GM12875 (cell line): Measurements from ENCODE around the gene ZSCAN16.
"Not testable (repeated sequence)": the region's sequence is repeated elsewhere in the genome, so short reads cannot be mapped to it uniquely, and the experiment has no call there.

Experiments used
- H3K4me3 ChIP-seq: one replicate; pipeline ENCODE4 v1.5.1; 2011; ENCODE audit warnings: low read depth, low read length, control low read depth
- TF ChIP-seq, protein P1 (sequence below): IDR thresholded peaks from 2 replicates; pipeline ENCODE4 v1.5.1; 2011; ENCODE audit warnings: low read depth, mild to moderate bottlenecking, control low read depth, inconsistent platforms, low read length, moderate library complexity, borderline replicate concordance; ENCODE audit not compliant: insufficient read depth

Gene ZSCAN16

DNA sequence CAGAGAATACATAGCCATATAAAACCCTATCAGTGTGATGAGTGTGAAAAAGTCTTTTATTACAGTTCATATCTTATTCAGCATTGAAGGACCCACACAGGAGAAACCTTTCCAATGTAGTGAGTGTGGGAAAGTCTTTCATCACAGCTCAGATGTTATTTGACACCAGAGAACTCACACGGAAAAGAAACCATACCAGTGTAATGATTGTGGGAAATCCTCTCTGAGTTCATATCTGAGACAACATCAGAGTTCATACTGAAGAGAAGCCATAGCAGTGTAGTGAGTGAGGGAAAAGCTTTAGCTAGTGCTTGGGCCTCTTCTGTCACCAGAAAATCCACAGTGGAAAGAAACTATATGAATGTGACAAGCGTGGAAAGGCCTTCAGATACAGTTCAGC is 8.6 kb upstream of the ZSCAN16 start:
- TF ChIP-seq, protein P1, sequence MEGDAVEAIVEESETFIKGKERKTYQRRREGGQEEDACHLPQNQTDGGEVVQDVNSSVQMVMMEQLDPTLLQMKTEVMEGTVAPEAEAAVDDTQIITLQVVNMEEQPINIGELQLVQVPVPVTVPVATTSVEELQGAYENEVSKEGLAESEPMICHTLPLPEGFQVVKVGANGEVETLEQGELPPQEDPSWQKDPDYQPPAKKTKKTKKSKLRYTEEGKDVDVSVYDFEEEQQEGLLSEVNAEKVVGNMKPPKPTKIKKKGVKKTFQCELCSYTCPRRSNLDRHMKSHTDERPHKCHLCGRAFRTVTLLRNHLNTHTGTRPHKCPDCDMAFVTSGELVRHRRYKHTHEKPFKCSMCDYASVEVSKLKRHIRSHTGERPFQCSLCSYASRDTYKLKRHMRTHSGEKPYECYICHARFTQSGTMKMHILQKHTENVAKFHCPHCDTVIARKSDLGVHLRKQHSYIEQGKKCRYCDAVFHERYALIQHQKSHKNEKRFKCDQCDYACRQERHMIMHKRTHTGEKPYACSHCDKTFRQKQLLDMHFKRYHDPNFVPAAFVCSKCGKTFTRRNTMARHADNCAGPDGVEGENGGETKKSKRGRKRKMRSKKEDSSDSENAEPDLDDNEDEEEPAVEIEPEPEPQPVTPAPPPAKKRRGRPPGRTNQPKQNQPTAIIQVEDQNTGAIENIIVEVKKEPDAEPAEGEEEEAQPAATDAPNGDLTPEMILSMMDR: no peak
- no peak overlapping the region for H3K4me3 ChIP-seq

DNA sequence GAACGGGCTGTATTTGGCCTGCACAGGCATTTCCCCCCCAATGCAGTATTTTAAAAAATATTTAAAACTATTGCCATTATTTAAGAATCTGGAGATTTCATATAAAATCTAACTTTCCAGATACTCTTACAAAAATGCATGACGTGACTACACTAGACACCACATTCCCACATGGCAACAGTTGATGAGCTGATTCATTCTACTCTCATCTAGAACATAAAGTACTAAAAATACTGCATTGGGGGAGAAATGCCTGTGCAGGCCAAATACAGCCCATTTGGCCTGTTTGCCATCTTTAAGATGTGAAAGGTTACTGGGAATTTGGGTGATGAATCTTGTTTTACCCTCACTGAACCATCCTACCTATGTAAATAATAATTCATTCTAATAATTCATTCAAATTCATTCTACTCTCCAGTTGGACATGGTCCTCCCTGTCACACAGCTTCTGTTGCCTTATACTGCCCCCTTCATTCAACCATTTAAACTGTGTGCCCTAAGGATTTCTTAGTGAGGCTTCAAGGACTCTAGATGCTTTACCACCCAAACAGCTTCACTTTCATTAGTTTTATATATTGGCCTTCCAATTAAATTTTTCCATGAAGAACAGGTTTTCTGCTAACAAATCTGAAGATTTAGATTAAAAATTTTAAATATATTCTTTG is 6.9 kb upstream of the ZSCAN16 start:
- H3K4me3 ChIP-seq: no peak overlapping the region
- TF ChIP-seq, protein P1: no peak

DNA sequence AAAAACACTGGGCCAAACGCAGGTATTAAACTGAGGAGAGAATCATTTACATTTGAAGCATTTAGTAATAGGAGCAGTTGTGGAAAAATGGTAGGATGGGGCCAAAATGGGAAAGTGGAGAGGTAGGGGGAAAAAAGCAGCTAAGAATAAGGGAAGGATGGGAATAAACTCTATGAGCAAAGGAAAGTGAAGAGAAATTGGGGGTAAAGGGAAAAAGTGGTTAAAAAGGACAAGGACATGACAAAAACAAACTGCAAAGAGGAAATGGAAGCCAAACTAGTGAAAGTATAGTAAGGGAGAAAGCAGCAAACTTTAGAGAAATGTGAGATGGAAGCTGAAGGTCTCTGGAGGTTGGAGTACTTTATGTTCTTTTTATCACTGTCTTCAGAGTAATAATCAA is 6.2 kb upstream of the ZSCAN16 start:
- TF ChIP-seq, protein P1: no peak
- no peak overlapping the region for H3K4me3 ChIP-seq

DNA sequence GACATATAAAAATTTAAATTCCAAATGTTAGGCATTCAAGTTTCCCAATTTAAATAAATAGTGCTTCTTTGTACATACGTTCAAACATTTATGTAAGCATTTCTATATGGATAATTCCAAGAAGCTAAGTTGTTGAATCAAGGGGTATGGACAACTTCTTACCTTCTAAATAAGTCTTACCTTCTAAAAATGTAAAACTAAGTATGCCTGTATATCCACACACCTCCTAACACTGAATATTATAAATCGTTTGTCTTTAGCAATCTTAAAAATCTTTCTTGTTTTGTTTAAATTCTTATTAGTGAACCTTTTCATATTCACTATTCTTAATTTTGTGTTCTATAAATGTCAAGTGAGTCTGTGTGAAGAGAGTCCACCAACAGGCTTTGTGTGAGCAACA is 2.5 kb upstream of the ZSCAN16 start:
- no peak overlapping the region for H3K4me3 ChIP-seq
- TF ChIP-seq, protein P1: no peak

DNA sequence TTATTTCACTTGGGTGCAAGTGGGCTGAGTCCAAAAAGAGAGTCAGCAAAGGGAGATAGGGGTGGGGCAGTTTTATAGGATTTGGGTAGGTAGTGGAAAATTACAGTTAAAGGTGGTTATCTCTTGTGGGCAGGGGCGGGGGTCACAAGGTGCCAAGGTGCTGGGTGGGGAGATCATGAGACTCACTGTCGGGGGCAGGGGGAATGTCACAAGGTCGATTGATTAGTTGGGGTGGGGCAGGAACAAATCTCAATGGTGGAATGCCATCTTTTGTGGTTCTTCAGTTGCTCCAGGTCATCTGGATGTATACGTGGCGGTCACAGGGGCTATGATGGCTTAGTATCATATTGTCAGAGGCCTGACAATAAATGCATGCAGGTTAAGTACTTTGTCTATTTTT is 2.1 kb upstream of the ZSCAN16 start:
- not testable (repeated sequence) for H3K4me3 ChIP-seq

DNA sequence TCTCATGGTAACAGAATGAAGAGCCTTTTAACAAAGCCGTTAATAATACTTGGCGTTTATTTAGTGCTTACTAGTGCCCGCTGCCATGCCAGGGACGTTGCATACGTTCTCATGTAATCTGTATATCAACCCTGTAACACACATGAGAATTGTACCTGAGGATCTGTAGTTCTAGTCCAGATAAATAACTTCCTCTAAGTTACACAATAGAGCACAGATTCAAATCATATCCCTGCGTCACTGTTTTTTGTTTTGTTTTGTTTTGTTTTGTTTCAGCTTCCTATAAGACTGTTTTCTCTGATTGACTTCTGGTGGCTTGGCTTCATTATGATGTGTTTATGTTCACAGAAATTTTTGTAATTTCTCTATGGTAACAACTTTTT is 553 bp downstream of the ZSCAN16 start:
- peak overlapping the region; percentile 48 for H3K4me3 ChIP-seq
- TF ChIP-seq, protein P1: no peak

DNA sequence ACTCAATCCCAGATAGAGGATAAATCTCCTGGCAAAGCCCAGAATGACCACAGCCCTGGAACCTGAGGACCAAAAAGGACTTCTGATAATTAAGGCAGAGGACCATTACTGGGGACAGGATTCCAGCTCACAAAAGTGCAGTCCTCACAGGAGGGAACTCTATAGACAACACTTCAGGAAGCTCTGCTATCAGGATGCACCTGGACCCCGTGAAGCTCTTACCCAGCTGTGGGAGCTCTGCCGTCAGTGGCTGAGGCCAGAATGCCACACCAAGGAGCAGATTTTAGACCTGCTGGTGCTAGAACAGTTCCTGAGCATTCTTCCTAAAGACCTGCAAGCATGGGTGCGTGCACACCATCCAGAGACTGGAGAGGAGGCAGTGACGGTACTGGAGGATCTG is 992 bp downstream of the ZSCAN16 start:
- TF ChIP-seq, protein P1: no peak
- H3K4me3 ChIP-seq: no peak overlapping the region

DNA sequence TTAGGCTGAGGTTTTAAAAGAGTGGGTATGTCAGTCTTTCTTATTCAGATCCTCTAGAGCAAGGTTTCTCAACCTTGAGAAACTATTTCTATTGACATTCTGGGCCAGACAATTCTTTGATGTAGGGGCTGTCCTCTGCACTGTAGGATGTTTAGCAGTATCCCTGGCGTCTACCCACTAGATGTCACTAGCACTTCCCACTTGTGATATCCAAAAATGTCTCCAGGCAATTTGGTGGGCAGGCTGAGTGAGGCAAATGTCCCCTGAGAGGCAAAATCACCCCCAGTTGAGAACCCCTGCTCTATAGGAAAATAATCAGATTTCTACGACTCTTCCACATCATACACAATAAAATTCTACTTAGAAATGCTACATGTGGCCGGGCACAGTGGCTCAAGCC is 9.6 kb downstream of the ZSCAN16 start:
- no peak overlapping the region for H3K4me3 ChIP-seq
- TF ChIP-seq, protein P1: peak; percentile 39; the same call in 1 of the 2 replicates
